Measurements from ENCODE around the gene RAB6C.
"Not testable (repeated sequence)": the region's sequence is repeated elsewhere in the genome, so short reads cannot be mapped to it uniquely, and the experiment has no call there.

RAB6C gene

GRCh38 chr2:129975016-129975774 is 4.3 kb upstream of the RAB6C start:
- H3K4me3 Mint-ChIP-seq: no peak overlapping the region
- H3K27me3 Mint-ChIP-seq: peaks cover 38 to 39% of the 10 kb centered on the region in 2 donors
- H3K36me3 Mint-ChIP-seq: peaks cover 2% of the 10 kb centered on the region in 2 donors
- H3K27ac Mint-ChIP-seq: no peak overlapping the region
- peaks cover 0 to 4% of the 10 kb centered on the region in 2 donors for H3K9me3 Mint-ChIP-seq
- no peak for ATAC-seq (replicated peaks)
- DNase-seq: no peak
- peaks cover 0 to 4% of the 10 kb centered on the region in 2 donors for H3K4me1 Mint-ChIP-seq

DNA sequence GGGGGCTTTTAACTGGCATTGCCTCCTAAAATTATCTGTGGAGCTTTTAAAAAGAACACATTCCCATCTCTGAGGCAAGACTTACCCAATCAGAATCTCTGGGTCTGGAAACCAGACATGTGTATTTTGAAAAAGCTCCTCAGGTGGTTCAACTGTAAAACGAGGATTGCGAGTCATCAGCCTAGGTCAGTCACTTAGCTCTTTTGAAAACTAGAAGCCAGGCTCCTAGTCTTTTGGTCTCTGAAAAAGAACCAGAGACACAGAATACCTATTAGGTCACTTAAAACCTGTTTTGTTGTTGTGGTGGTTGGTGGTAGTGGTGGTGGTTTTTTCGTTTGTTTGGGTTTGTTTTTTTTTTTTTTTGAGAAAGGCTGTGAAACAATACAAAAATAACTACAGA is 2.5 kb upstream of the RAB6C start:
- not testable (repeated sequence) for H3K36me3 Mint-ChIP-seq; DNase-seq; H3K9me3 Mint-ChIP-seq; ATAC-seq (replicated peaks); H3K27ac Mint-ChIP-seq; H3K4me3 Mint-ChIP-seq; H3K4me1 Mint-ChIP-seq
- H3K27me3 Mint-ChIP-seq: peaks cover 39 to 53% of the 10 kb centered on the region in 2 donors

- H3K27me3 Mint-ChIP-seq: peaks cover 41 to 56% of the 10 kb centered on the region in 2 donors
- peaks cover 2 to 3% of the 10 kb centered on the region in 2 donors for H3K36me3 Mint-ChIP-seq
- H3K4me1 Mint-ChIP-seq: peaks cover 0 to 7% of the 10 kb centered on the region in 2 donors
- no peak overlapping the region for H3K4me3 Mint-ChIP-seq
- DNase-seq (no peak), ATAC-seq (replicated peaks) (no peak)
- H3K27ac Mint-ChIP-seq: no peak overlapping the region
- H3K9me3 Mint-ChIP-seq: peaks cover 0 to 7% of the 10 kb centered on the region in 2 donors
These were observed 1.5 kb upstream of the RAB6C start for GRCh38 chr2:129977986-129978385.

DNA sequence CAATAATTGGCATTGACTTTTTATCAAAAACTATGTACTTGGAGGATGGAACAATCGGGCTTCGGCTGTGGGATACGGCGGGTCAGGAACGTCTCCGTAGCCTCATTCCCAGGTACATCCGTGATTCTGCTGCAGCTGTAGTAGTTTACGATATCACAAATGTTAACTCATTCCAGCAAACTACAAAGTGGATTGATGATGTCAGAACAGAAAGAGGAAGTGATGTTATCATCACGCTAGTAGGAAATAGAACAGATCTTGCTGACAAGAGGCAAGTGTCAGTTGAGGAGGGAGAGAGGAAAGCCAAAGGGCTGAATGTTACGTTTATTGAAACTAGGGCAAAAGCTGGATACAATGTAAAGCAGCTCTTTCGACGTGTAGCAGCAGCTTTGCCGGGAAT is 780 bp downstream of the RAB6C start:
- not testable (repeated sequence) for H3K27ac Mint-ChIP-seq, DNase-seq, H3K9me3 Mint-ChIP-seq, H3K36me3 Mint-ChIP-seq, H3K4me1 Mint-ChIP-seq
- peak overlapping the region; percentile 29 to 71 for H3K4me3 Mint-ChIP-seq
- peak; percentile 73 to 87 for ATAC-seq (replicated peaks)
- H3K27me3 Mint-ChIP-seq: peaks cover 47 to 59% of the 10 kb centered on the region in 2 donors

- H3K4me3 Mint-ChIP-seq: not testable (repeated sequence)
- peaks cover 50 to 61% of the 10 kb centered on the region in 2 donors for H3K27me3 Mint-ChIP-seq
These were observed 2.2 kb downstream of the RAB6C start for GRCh38 chr2:129981689-129982088.

DNA sequence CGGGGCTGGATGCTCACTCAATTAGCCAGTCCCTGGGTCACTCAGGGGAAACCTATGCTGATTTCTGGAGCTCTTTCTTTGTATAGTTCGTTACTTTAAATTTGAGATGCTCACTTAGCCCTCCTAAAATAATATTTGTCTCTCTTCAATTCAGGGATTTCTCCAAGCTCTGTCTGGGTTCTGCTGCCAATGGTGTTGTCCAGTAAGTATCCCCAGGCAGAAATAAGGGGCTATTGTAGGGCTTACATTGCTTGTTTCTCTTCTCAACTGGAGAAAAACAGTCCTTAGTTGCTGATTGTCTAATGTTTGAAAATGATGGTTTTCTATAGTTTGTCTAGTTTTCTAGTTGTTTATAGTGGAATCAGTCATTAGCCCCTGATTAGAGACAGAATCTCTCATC is 5.0 kb downstream of the RAB6C start:
- peaks cover 0 to 4% of the 10 kb centered on the region in 2 donors for H3K4me1 Mint-ChIP-seq
- H3K4me3 Mint-ChIP-seq: no peak overlapping the region
- peaks cover 46 to 51% of the 10 kb centered on the region in 2 donors for H3K27me3 Mint-ChIP-seq
- ATAC-seq (replicated peaks) (no peak), DNase-seq (no peak)
- H3K9me3 Mint-ChIP-seq: peaks cover 3 to 6% of the 10 kb centered on the region in 2 donors
- no peak overlapping the region for H3K27ac Mint-ChIP-seq
- H3K36me3 Mint-ChIP-seq: peaks cover 0 to 1% of the 10 kb centered on the region in 2 donors

More at GRCh38 chr2:129981689-129982088, 2.2 kb downstream of the RAB6C start:
- not testable (repeated sequence) for ATAC-seq (replicated peaks); H3K4me1 Mint-ChIP-seq; H3K36me3 Mint-ChIP-seq; DNase-seq; H3K9me3 Mint-ChIP-seq; H3K27ac Mint-ChIP-seq

- ATAC-seq (replicated peaks); H3K36me3 Mint-ChIP-seq; H3K4me1 Mint-ChIP-seq; H3K9me3 Mint-ChIP-seq; DNase-seq; H3K4me3 Mint-ChIP-seq; H3K27ac Mint-ChIP-seq: not testable (repeated sequence)
- H3K27me3 Mint-ChIP-seq: peaks cover 45 to 70% of the 10 kb centered on the region in 2 donors
These were observed 13.0 kb downstream of the RAB6C start for GRCh38 chr2:129992415-129993006.

GRCh38 chr2:129993151-129993550 is 13.7 kb downstream of the RAB6C start:
- H3K9me3 Mint-ChIP-seq; H3K4me1 Mint-ChIP-seq; H3K4me3 Mint-ChIP-seq; H3K27ac Mint-ChIP-seq; H3K36me3 Mint-ChIP-seq; DNase-seq; ATAC-seq (replicated peaks): not testable (repeated sequence)
- H3K27me3 Mint-ChIP-seq: peaks cover 45 to 67% of the 10 kb centered on the region in 2 donors

- not testable (repeated sequence) for H3K36me3 Mint-ChIP-seq; ATAC-seq (replicated peaks); H3K27ac Mint-ChIP-seq; H3K4me3 Mint-ChIP-seq; H3K4me1 Mint-ChIP-seq; DNase-seq; H3K9me3 Mint-ChIP-seq
- H3K27me3 Mint-ChIP-seq: peaks cover 47 to 66% of the 10 kb centered on the region in 2 donors
These were observed 17.3 kb downstream of the RAB6C start for GRCh38 chr2:129996657-129997237.

DNA sequence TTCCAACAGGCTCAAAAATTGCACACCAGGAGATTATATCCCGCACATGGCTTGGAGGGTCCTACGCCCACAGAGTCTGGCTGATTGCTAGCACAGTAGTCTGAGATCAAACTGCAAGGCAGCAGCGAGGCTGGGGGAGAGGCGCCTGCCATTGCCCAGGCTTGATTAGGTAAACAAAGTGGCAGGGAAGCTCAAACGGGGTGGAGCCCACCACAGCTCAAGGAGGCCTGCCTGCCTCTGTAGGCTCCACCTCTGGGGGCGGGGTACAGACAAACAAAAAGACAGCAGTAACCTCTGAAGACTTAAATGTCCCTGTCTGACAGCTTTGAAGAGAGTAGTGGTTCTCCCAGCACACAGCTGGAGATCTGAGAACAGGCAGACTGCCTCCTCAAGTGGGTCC is 19.3 kb downstream of the RAB6C start:
- not testable (repeated sequence) for H3K4me3 Mint-ChIP-seq; H3K27ac Mint-ChIP-seq; H3K36me3 Mint-ChIP-seq; H3K9me3 Mint-ChIP-seq; ATAC-seq (replicated peaks); H3K4me1 Mint-ChIP-seq; DNase-seq
- H3K27me3 Mint-ChIP-seq: peaks cover 36 to 51% of the 10 kb centered on the region in 2 donors

DNA sequence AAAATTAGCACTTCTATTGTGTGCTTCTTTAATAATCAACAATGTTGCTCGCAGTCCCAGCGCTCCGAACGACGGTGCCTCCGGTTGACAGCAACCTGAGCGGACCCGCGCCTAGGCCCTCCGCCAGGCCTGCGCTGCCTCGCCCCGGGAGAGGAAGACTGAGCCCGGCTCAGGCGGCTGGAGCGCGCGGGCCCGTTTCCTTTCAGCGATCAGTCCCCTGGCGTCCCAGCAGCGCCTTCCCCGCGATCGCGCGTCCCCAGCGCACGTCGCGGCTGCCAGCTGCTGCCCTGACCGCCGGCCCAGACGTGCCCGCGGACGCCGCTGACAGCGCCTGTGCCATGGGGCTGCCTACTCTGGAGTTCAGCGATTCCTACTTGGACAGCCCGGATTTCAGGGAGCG is 26.4 kb downstream of the RAB6C start:
- not testable (repeated sequence) for ATAC-seq (replicated peaks); H3K4me3 Mint-ChIP-seq; H3K36me3 Mint-ChIP-seq; H3K9me3 Mint-ChIP-seq; H3K27ac Mint-ChIP-seq; DNase-seq; H3K4me1 Mint-ChIP-seq
- H3K27me3 Mint-ChIP-seq: peaks cover 24 to 37% of the 10 kb centered on the region in 2 donors

DNA sequence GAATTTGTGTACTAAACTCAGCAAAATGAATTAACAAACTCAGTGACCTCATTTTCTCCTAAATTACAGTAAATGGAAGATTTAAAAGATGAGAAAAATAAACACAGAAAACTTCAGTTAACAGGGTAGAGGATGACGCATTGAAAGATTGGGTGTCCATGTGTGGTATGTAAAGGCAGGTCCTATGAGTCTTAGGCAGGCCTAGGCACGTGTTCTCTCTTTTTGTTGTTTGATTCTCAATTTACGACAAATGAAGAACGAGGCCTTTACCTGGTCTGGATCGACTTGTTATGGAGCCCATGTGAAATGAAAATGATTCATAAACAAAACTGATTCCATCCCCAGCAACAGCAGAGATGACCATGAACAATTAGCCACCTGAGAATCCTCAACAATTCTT is 37.2 kb downstream of the RAB6C start:
- not testable (repeated sequence) for H3K4me1 Mint-ChIP-seq; H3K36me3 Mint-ChIP-seq; ATAC-seq (replicated peaks); H3K4me3 Mint-ChIP-seq; DNase-seq; H3K27ac Mint-ChIP-seq
- Mint-ChIP-seq H3K9me3 (peaks cover 9 to 11% of the 10 kb centered on the region in 2 donors), H3K27me3 (peaks cover 7 to 20% of the 10 kb centered on the region in 2 donors)

- no peak overlapping the region for H3K4me3 Mint-ChIP-seq
- H3K9me3 Mint-ChIP-seq: peaks cover 4 to 8% of the 10 kb centered on the region in 2 donors
- no peaks in the 10 kb centered on the region for H3K36me3 Mint-ChIP-seq
- no peak for DNase-seq
- H3K4me1 Mint-ChIP-seq: no peaks in the 10 kb centered on the region
- no peak overlapping the region for H3K27ac Mint-ChIP-seq
- peaks cover 14 to 20% of the 10 kb centered on the region in 2 donors for H3K27me3 Mint-ChIP-seq
- ATAC-seq (replicated peaks): no peak
These were observed 39.9 kb downstream of the RAB6C start for GRCh38 chr2:130019402-130019801.

DNA sequence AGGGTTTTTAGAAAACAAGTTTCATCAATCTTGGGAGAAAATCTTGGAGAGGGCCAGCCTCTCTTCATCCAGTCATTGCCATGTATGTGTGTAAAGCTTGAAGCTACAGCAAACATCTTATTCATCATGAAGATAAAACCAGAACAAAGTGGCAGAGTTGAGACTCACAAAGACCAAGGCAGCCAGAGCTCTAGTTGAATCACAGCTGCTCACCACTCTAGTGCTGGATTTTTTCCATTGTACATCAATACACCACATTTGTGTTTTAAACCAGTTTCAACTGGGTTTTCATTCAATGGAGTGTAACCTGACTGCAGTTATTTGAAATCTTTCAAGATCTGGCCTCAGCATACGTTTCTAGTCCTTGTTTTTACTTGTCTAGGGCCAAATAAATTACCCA is 40.6 kb downstream of the RAB6C start:
- H3K9me3 Mint-ChIP-seq; DNase-seq; H3K4me1 Mint-ChIP-seq; H3K27ac Mint-ChIP-seq; H3K4me3 Mint-ChIP-seq; ATAC-seq (replicated peaks); H3K36me3 Mint-ChIP-seq: not testable (repeated sequence)
- H3K27me3 Mint-ChIP-seq: peaks cover 14 to 20% of the 10 kb centered on the region in 2 donors

DNA sequence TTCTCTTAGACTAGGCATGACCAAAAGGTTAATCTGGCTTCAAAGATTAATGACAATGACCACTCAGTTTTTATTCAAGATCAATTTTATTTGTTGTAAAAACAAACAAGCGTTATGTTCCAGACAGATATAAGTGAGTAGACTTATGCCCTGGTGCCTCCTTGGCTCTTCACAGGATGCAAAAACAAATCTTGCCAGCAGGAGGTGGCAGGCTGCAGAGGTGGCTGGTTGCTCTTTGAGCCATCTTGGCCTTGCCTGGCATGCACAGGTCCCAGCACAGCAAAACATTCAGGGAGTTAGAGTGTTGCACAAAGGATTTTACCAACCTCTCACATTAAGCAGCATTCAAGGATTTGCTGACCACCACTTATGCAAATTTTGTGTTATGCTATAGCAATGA is 46.5 kb downstream of the RAB6C start:
- not testable (repeated sequence) for H3K36me3 Mint-ChIP-seq; H3K4me3 Mint-ChIP-seq; ATAC-seq (replicated peaks); DNase-seq; H3K4me1 Mint-ChIP-seq; H3K9me3 Mint-ChIP-seq; H3K27ac Mint-ChIP-seq
- H3K27me3 Mint-ChIP-seq: peaks cover 7 to 18% of the 10 kb centered on the region in 2 donors
